Measurements from ENCODE around the gene NUDT13. TPM values are rescaled to one million over a fixed set of nuclear protein-coding genes. Genes with fewer than 3 reads are reported as not detected.
"Not testable (repeated sequence)": the region's sequence is repeated elsewhere in the genome, so short reads cannot be mapped to it uniquely, and the experiment has no call there.

The NUDT13 gene
- total and polyA plus RNA-seq, 8 donors, result 0.45 to 17.7 (median 1.7) TPM; not detected in 1

- H3K27me3 ChIP-seq, result no peaks in the 10 kb centered on the region
- H3K27ac ChIP-seq, result no peak overlapping the region
- intact Hi-C loops (cut with DNase I; ENCODE audit: low total_unique reads), result no loop called here
- TF ChIP-seq EP300 (IDR thresholded peaks at IDR 0.05) (no peak), CTCF (IDR thresholded peaks at IDR 0.05) (no peak), POLR2AphosphoS5 (IDR thresholded peaks at IDR 0.05) (no peak)
- no peak overlapping the region for H3K4me3 ChIP-seq
- H3K9me3 ChIP-seq, result peaks cover 0 to 4% (median 0%) of the 10 kb centered on the region in 4 donors
- 91 to 98% (median 96%) methylated on average over 3 of the region's 3 CpGs for WGBS, 5 donors
- H3K4me1 ChIP-seq, result peaks cover 0 to 5% (median 0%) of the 10 kb centered on the region in 4 donors
- peaks cover 0 to 8% (median 2%) of the 10 kb centered on the region in 4 donors for H3K36me3 ChIP-seq
- DNase-seq, result no peak
These were observed 4.0 kb upstream of the NUDT13 start for GRCh38 chr10:73106301-73106700.

- peaks cover 0 to 11% (median 0%) of the 10 kb centered on the region in 4 donors for H3K4me1 ChIP-seq
- H3K27me3 ChIP-seq; intact Hi-C loops (cut with DNase I; ENCODE audit: low total_unique reads); DNase-seq; H3K27ac ChIP-seq; H3K36me3 ChIP-seq; H3K9me3 ChIP-seq; H3K4me3 ChIP-seq: not testable (repeated sequence)
- 85 to 98% (median 94%) methylated on average over 4 of the region's 4 CpGs for WGBS, 5 donors
These were observed 1.0 kb upstream of the NUDT13 start for GRCh38 chr10:73109248-73109652.

- H3K4me3 ChIP-seq; H3K27ac ChIP-seq; H3K27me3 ChIP-seq; intact Hi-C loops (cut with DNase I; ENCODE audit: low total_unique reads); H3K9me3 ChIP-seq; DNase-seq: not testable (repeated sequence)
- WGBS, 5 donors, result 92 to 98% (median 97%) methylated on average over 13 of the region's 13 CpGs
- H3K4me1 ChIP-seq, result peaks cover 0 to 11% (median 0%) of the 10 kb centered on the region in 4 donors
- H3K36me3 ChIP-seq, result peaks cover 0 to 17% (median 5%) of the 10 kb centered on the region in 4 donors
These were observed 1.8 kb downstream of the NUDT13 start for GRCh38 chr10:73112032-73112431.

GRCh38 chr10:73113551-73113950 lies 3.3 kb downstream of the NUDT13 start:
- WGBS, 5 donors, result 79 to 87% (median 83%) methylated on average over 1 of the region's 1 CpG

GRCh38 chr10:73116017-73116416 lies 5.8 kb downstream of the NUDT13 start:
- Histone ChIP-seq H3K27ac (no peak overlapping the region), H3K4me3 (no peak overlapping the region), H3K27me3 (no peaks in the 10 kb centered on the region), H3K36me3 (peaks cover 0 to 30% (median 24%) of the 10 kb centered on the region in 4 donors), H3K4me1 (peaks cover 0 to 20% (median 8%) of the 10 kb centered on the region in 4 donors), H3K9me3 (no peaks in the 10 kb centered on the region)
- intact Hi-C loops (cut with DNase I; ENCODE audit: low total_unique reads), result no loop called here
- TF ChIP-seq POLR2A (IDR thresholded peaks at IDR 0.05) (no peak), POLR2AphosphoS5 (IDR thresholded peaks at IDR 0.05) (no peak), CTCF (IDR thresholded peaks at IDR 0.05) (no peak), EP300 (IDR thresholded peaks at IDR 0.05) (no peak)
- 89 to 96% (median 95%) methylated on average over 1 of the region's 1 CpG for WGBS, 5 donors
- no peak for DNase-seq

More at GRCh38 chr10:73113551-73113950, 3.3 kb downstream of the NUDT13 start:
- Histone ChIP-seq H3K4me3 (no peak overlapping the region), H3K36me3 (peaks cover 0 to 17% (median 6%) of the 10 kb centered on the region in 4 donors), H3K9me3 (peaks cover 0 to 4% (median 0%) of the 10 kb centered on the region in 4 donors), H3K27me3 (no peaks in the 10 kb centered on the region), H3K27ac (no peak overlapping the region), H3K4me1 (peaks cover 0 to 11% (median 5%) of the 10 kb centered on the region in 4 donors)
- TF ChIP-seq POLR2A (IDR thresholded peaks at IDR 0.05) (no peak), EP300 (IDR thresholded peaks at IDR 0.05) (no peak), POLR2AphosphoS5 (IDR thresholded peaks at IDR 0.05) (no peak), CTCF (IDR thresholded peaks at IDR 0.05) (no peak)
- no peak for DNase-seq
- intact Hi-C loops (cut with DNase I; ENCODE audit: low total_unique reads), result no loop called here
